SK-N-SH (cell line): ENCODE data around the gene SAA4. TPM values are rescaled to one million over a fixed set of nuclear protein-coding genes. Genes with fewer than 3 reads are reported as not detected.

Source experiments
- CTCF ChIA-PET: fragments of 300-600, 350-600 bp; formaldehyde crosslinking; extraction: SDS; loops from one replicate; lab custom pipeline; 2021; lab: Yijun Ruan, JAX
- POLR2A ChIA-PET: fragments of 350-600 bp; sonication (Branson Sonifier 250); formaldehyde crosslinking; extraction: SDS; loops from one replicate; lab custom pipeline; 2020; ENCODE audit warnings: antibody characterized with exemption, inconsistent platforms; lab: Yijun Ruan, JAX
- DNase-seq: peaks from one replicate; pipeline ENCODE4 v3.0.0; 2012
- H2AFZ ChIP-seq: fragments of 200-600 bp; sonication (generic); 2 replicates; pipeline ENCODE4 v1.8.1; 2016; ENCODE audit warnings: antibody characterized with exemption, mild to moderate bottlenecking, low read depth
- H3F3A ChIP-seq: fragments of 200-600 bp; sonication (generic); replicated peaks from 2 replicates; pipeline ENCODE3; 2016; ENCODE audit warnings: antibody characterized with exemption, mild to moderate bottlenecking; ENCODE audit not compliant: insufficient read depth
- H3K27ac ChIP-seq, 2 experiments: fragments of 200-500 bp in 1 of 2; fragments of 200-600 bp in 1 of 2; sonication (Bioruptor generic) in 1 of 2; sonication (generic), shearing (Covaris generic) in 1 of 2; 2 replicates each; pipeline versions ENCODE4 v1.5.1 to v1.6.1; 2014 to 2016; ENCODE audit warnings: low read depth in 2 of 2, inconsistent platforms in 1 of 2, low read length in 1 of 2, mild to moderate bottlenecking in 1 of 2, mixed read lengths in 1 of 2
- H3K27me3 ChIP-seq: fragments of 200-600 bp; sonication (generic), shearing (Covaris generic); 2 replicates; pipeline ENCODE4 v1.6.1; 2016; ENCODE audit warnings: mixed run types; ENCODE audit not compliant: insufficient read depth
- H3K36me3 ChIP-seq, 2 experiments: fragments of 200-500 bp in 1 of 2; fragments of 200-600 bp in 1 of 2; sonication (Bioruptor generic) in 1 of 2; sonication (generic) in 1 of 2; replicated peaks in 1 of 2; 2 replicates each; pipeline versions ENCODE3 to v1.5.1; 2014 to 2016; ENCODE audit warnings: low read length in 1 of 2, mild to moderate bottlenecking in 1 of 2; ENCODE audit not compliant: insufficient read depth in 2 of 2, control insufficient read depth in 1 of 2
- H3K4me1 ChIP-seq, 2 experiments: fragments of 200-500 bp in 1 of 2; fragments of 200-600 bp in 1 of 2; sonication (Bioruptor generic) in 1 of 2; sonication (generic), shearing (Covaris generic) in 1 of 2; 2 replicates each; pipeline versions ENCODE4 v1.5.1 to v1.6.1; 2014 to 2016; ENCODE audit warnings: low read depth in 1 of 2, low read length in 1 of 2, mixed run types in 1 of 2; ENCODE audit not compliant: insufficient read depth in 2 of 2, control insufficient read depth in 1 of 2
- H3K4me2 ChIP-seq: fragments of 200-600 bp; sonication (generic), shearing (Covaris generic); 2 replicates; pipeline ENCODE4 v1.6.1; 2017; ENCODE audit warnings: mixed run types
- H3K4me3 ChIP-seq, 2 experiments: fragments of 200-500 bp in 1 of 2; fragments of 200-600 bp in 1 of 2; sonication (Bioruptor generic) in 1 of 2; sonication (generic), shearing (Covaris generic) in 1 of 2; 2 replicates each; pipeline versions ENCODE4 v1.5.1 to v1.8.1; 2014 to 2016; ENCODE audit warnings: low read depth in 2 of 2, inconsistent platforms in 1 of 2, low read length in 1 of 2, mild to moderate bottlenecking in 1 of 2, mixed read lengths in 1 of 2, moderate library complexity in 1 of 2
- H3K79me2 ChIP-seq: fragments of 200-600 bp; sonication (generic); 2 replicates; pipeline ENCODE4 v1.8.1; 2017; ENCODE audit warnings: mild to moderate bottlenecking; ENCODE audit not compliant: insufficient read depth
- H3K9ac ChIP-seq: fragments of 200-600 bp; sonication (generic); 2 replicates; pipeline ENCODE4 v1.6.1; 2017; ENCODE audit warnings: mixed run types
- H3K9me2 ChIP-seq: fragments of 200-600 bp; sonication (generic); 2 replicates; pipeline ENCODE4 v1.6.1; 2017; ENCODE audit warnings: mixed run types
- H3K9me3 ChIP-seq: fragments of 200-600 bp; sonication (generic); 2 replicates; pipeline ENCODE4 v1.6.1; 2017; ENCODE audit warnings: mixed run types, mild to moderate bottlenecking, moderate library complexity
- H4K20me1 ChIP-seq: fragments of 200-600 bp; sonication (generic); 2 replicates; pipeline ENCODE4 v1.6.1; 2017; ENCODE audit warnings: mild to moderate bottlenecking, mixed run types; ENCODE audit not compliant: insufficient read depth
- CHD2 ChIP-seq: fragments of 150-350 bp; IDR thresholded peaks from 2 replicates; pipeline ENCODE4 v1.6.1; 2018; ENCODE audit warnings: low read length; ENCODE audit not compliant: partially characterized antibody
- ELF1 ChIP-seq: IDR thresholded peaks from 2 replicates; pipeline ENCODE4 v1.4.0; 2012
- EP300 ChIP-seq, 2 experiments: IDR thresholded peaks; 2 replicates each; pipeline versions ENCODE4 v1.4.0 to v1.6.1; 2012; ENCODE audit warnings: borderline replicate concordance in 1 of 2, low read depth in 1 of 2, low read length in 1 of 2
- FOSL2 ChIP-seq: IDR thresholded peaks from 2 replicates; pipeline ENCODE4 v1.4.0; 2012; ENCODE audit warnings: low read depth, mild to moderate bottlenecking, moderate library complexity, borderline replicate concordance
- FOXJ3 ChIP-seq: sonication (generic); formaldehyde crosslinking; IDR thresholded peaks from 2 replicates; pipeline ENCODE4 v1.5.1; 2020; ENCODE audit warnings: mild to moderate bottlenecking, missing genetic modification reagents
- MAX ChIP-seq: IDR thresholded peaks from 2 replicates; pipeline ENCODE4 v1.4.0; 2012; ENCODE audit warnings: low read depth
- RCOR1 ChIP-seq: fragments of 150-350 bp; IDR thresholded peaks from 2 replicates; pipeline ENCODE4 v1.6.1; 2017; ENCODE audit warnings: antibody characterized with exemption, low read length
- REST ChIP-seq: IDR thresholded peaks from 2 replicates; pipeline ENCODE4 v1.6.1; 2012; ENCODE audit warnings: mild to moderate bottlenecking, low read depth, low read length, moderate library complexity
- SMC3 ChIP-seq: IDR thresholded peaks from 2 replicates; pipeline ENCODE4 v1.6.1; 2012; ENCODE audit warnings: low read depth, low read length, improper control_type of control experiment
- TAF1 ChIP-seq: IDR thresholded peaks from 2 replicates; pipeline ENCODE4 v1.6.1; 2012; ENCODE audit warnings: low read depth, mild to moderate bottlenecking, low read length, moderate library complexity, borderline replicate concordance
- YY1 ChIP-seq: IDR thresholded peaks from 2 replicates; pipeline ENCODE4 v1.4.0; 2012; ENCODE audit warnings: low read depth, mild to moderate bottlenecking
- WGBS: methylation state at CpG from one replicate; pipeline ENCODE4 v1.1.6; 2017; ENCODE audit warnings: low lambda C conversion rate; 5-methylcytosine and 5-hydroxymethylcytosine counted together
- polyA plus RNA-seq, 3 experiments: library from polyadenylated mRNA; depleted of rRNA; stranded (reverse); fragments of >200 nt; gene quantifications; 2 replicates each; pipeline ENCODE4 v1.2.3, GENCODE V29; 2012

SAA4 gene
- polyA plus RNA-seq, 1 of the 3 experiments (the other 2 are of a cell fraction) = not detected

GRCh38 chr11:18196532-18196931 is 40.1 kb downstream of the SAA4 start:
- no peaks in the 10 kb centered on the region for H4K20me1 ChIP-seq
- H3K9me3 ChIP-seq = no peaks in the 10 kb centered on the region
- H3K4me3 ChIP-seq = no peak overlapping the region
- H3K9ac ChIP-seq = no peak overlapping the region
- ChIA-PET POLR2A (no interaction called here), CTCF (no interaction called here)
- H3K79me2 ChIP-seq = no peaks in the 10 kb centered on the region
- no peaks in the 10 kb centered on the region for H3K9me2 ChIP-seq
- TF ChIP-seq SMC3 = no peak
- no peak for TF ChIP-seq CHD2
- no peak for TF ChIP-seq RCOR1
- no peak for TF ChIP-seq ELF1
- no peak for TF ChIP-seq REST
- no peak for TF ChIP-seq MAX
- TF ChIP-seq EP300 (IDR thresholded peaks at IDR 0.05; ENCODE audit: borderline replicate concordance in 1 of 2, low read depth in 1 of 2, low read length in 1 of 2) = no peak
- H2AFZ ChIP-seq = no peak overlapping the region
- no peaks in the 10 kb centered on the region for H3K36me3 ChIP-seq
- H3K4me1 ChIP-seq = no peaks in the 10 kb centered on the region
- H3K4me2 ChIP-seq = no peak overlapping the region
- H3K27me3 ChIP-seq = no peaks in the 10 kb centered on the region
- H3F3A ChIP-seq = no peaks in the 10 kb centered on the region
- WGBS = 56% methylated on average over 2 of the region's 2 CpGs
- H3K27ac ChIP-seq = no peak overlapping the region
- no peak for DNase-seq

- 20% methylated on average over 4 of the region's 4 CpGs for WGBS
- POLR2A ChIA-PET = no interaction called here
- no peak overlapping the region for H3K4me3 ChIP-seq
- no peaks in the 10 kb centered on the region for H3K27me3 ChIP-seq
- no peaks in the 10 kb centered on the region for H4K20me1 ChIP-seq
- CTCF ChIA-PET = interaction anchor here (0.9 kb wide), 1 partner anchor 78 kb away, joined by 5 read pairs; no protein-coding TSS in a partner anchor
- no peaks in the 10 kb centered on the region for H3K9me3 ChIP-seq
- H3K9ac ChIP-seq = no peak overlapping the region
- H3K36me3 ChIP-seq = no peaks in the 10 kb centered on the region
- no peaks in the 10 kb centered on the region for H3K79me2 ChIP-seq
- no peaks in the 10 kb centered on the region for H3F3A ChIP-seq
- no peaks in the 10 kb centered on the region for H3K9me2 ChIP-seq
- H3K27ac ChIP-seq = no peak overlapping the region
- H3K4me2 ChIP-seq = no peak overlapping the region
- H2AFZ ChIP-seq = no peak overlapping the region
- no peaks in the 10 kb centered on the region for H3K4me1 ChIP-seq
- no peak for TF ChIP-seq FOXJ3 (CRISPR knock-in tag)
- TF ChIP-seq TAF1 = no peak
- no peak for TF ChIP-seq CHD2
- TF ChIP-seq FOSL2 = no peak
- TF ChIP-seq YY1 = no peak
- no peak for DNase-seq
Observed at GRCh38 chr11:18193010-18193409, 43.6 kb downstream of the SAA4 start.
